GM12864 (cell line): ENCODE data around the gene ANKS1A.

Experiments used
- DNase-seq: peaks from one replicate; pipeline ENCODE4 v3.0.0-alpha.2; 2011; ENCODE audit warnings: low read depth
- H3K4me3 ChIP-seq: 2 replicates; pipeline ENCODE4 v1.5.1; 2011; ENCODE audit warnings: mild to moderate bottlenecking, low read depth, low read length, control low read depth
- TF ChIP-seq, protein P1 (sequence below): IDR thresholded peaks from 2 replicates; pipeline ENCODE4 v1.5.1; 2011; ENCODE audit warnings: low read depth, mild to moderate bottlenecking, moderate library complexity, low read length, control low read depth, inconsistent platforms; ENCODE audit errors: missing control alignments

ANKS1A gene

DNA sequence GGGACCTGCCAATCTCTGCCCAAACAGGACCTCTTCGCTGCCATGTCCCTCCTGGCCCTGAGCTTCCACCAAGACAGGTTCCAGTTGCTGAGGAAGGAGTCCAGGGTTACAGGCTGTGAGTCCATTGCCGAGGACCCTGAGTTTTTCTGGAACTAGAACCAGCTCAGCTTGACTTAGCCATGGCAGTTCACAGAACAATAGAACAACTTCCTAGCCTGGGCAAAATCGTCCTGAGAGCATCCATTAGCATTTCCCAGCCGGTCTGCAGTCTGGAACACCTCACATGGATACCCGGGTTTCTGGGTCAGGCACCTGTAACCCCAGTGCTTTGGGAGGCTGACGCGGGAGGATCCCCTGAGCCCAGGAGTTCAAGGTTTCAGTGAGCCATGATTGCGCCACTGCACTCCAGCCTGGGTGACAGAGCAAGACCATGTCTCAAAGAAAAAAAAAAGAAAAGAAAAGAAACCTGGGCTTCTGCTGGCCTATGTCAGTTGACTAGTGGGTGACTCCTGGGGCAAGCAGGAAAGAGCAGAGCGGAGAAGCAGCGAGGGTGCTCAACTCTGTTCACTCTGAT is 161.8 kb downstream of the ANKS1A start:
- TF ChIP-seq, protein P1, sequence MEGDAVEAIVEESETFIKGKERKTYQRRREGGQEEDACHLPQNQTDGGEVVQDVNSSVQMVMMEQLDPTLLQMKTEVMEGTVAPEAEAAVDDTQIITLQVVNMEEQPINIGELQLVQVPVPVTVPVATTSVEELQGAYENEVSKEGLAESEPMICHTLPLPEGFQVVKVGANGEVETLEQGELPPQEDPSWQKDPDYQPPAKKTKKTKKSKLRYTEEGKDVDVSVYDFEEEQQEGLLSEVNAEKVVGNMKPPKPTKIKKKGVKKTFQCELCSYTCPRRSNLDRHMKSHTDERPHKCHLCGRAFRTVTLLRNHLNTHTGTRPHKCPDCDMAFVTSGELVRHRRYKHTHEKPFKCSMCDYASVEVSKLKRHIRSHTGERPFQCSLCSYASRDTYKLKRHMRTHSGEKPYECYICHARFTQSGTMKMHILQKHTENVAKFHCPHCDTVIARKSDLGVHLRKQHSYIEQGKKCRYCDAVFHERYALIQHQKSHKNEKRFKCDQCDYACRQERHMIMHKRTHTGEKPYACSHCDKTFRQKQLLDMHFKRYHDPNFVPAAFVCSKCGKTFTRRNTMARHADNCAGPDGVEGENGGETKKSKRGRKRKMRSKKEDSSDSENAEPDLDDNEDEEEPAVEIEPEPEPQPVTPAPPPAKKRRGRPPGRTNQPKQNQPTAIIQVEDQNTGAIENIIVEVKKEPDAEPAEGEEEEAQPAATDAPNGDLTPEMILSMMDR: no peak
- DNase-seq: no peak
- H3K4me3 ChIP-seq: no peak overlapping the region

DNA sequence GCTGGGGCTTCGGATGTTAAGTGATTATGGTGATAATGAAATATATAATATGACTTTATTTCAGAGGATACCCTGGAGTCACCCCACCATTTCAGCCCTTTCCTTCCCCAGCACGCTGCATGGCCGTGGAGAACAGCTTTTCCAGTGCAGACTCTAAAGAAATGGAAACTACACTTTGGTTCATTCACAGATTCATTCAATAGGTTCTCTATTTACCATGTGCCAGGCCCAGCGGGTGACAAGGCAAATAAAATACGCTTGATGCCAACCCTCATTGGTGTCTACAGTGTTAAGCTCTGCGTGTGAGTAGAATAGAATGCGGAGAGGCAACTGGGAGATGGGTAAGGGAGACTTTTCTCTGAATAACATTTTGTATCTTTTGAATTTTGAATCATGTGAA is 162.3 kb downstream of the ANKS1A start:
- TF ChIP-seq, protein P1: no peak
- DNase-seq: no peak

DNA sequence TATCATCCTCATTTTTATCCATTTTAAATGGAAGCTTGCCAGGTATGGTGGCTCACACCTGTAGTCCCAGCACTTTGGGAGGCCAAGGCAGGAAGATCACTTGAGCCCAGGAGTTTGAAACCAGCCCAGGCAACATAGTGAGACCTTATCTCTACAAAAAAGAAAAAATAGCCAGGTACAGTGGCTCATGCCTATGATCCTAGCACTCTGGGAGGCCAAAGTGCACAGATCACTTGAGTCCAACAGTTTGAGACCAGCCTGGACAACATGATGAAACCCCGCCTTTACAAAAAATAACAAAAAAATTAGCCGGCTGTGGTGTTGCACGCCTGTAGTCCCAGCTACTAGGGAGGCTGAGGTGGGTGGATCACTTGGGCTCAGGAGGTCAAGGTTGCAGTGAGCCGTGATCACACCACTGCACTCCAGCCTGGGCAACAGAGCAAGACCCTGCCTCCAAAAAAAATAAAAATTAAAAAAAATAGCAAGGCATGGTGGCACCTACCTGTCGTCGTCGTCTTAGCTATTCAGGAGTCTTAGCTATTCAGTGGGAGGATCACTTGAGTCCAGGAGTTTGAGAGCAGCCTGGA is 163.0 kb downstream of the ANKS1A start:
- DNase-seq: no peak
- TF ChIP-seq, protein P1: no peak
- H3K4me3 ChIP-seq: no peak overlapping the region

More for the DNA sequence above, 162.3 kb downstream of the ANKS1A start:
- H3K4me3 ChIP-seq: no peak overlapping the region

DNA sequence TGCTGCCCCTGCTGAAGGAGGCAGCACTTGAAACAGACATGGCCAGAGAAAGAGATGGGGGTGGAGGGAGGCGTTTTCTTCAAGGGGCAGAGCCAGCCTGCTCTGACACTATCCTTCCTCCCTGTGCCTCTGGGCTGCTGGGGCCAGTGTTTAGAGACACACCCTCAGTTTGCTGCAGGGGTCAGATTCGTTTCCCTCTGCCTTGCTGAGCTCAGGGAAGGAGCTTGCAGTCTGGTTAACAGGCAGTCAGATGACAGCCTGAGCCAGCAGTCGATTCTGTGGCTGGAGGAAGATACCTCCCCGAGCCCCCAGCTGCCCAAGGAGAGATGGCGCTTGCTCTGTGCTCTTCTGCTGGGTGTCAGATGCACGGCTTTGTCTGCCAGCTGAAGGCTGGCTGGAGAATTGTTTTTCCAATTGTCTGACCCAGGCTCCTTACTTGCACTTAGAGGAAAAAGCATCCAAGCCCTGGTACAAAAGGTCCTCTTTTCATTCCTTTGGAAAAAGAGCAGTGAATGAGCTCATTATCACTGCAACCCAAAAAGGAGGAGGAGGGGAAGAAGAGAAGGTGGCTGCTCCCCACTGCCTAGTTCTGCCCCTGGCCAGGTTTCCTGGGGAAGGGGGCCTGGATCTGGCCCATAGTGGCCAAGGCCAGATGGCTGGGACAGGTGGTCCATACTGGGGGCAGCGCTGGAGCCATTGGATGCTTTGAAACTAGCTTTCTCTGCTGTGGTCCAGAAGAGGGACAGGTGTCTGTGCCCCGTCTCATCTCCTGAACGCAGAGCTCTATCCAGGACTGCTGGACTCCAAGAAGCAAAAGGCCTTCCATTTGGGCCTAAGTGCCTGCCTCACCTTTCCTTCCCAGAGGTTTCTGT is 163.9 kb downstream of the ANKS1A start:
- no peak overlapping the region for H3K4me3 ChIP-seq
- DNase-seq: no peak
- TF ChIP-seq, protein P1: no peak

DNA sequence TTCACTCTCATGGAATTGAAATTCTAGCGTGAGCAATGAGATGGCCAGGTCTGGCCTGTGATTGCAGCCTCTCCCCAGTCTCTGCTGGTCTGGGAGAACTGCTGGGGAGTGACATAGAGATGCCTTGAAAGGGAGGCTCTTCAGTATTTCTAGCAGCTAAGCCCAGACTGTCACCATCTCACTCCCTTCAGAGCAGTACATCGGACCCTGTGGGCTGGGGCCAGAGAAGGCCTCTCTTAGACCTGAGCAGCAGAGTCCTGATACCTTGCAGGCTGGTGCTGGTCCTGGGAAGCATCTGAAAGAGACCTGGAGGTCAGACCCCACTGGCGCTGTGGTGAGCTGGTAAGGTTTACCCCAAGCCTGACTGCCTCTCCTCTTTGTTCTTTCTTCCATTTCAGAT is 164.6 kb downstream of the ANKS1A start:
- no peak overlapping the region for H3K4me3 ChIP-seq
- TF ChIP-seq, protein P1: no peak
- DNase-seq: no peak

DNA sequence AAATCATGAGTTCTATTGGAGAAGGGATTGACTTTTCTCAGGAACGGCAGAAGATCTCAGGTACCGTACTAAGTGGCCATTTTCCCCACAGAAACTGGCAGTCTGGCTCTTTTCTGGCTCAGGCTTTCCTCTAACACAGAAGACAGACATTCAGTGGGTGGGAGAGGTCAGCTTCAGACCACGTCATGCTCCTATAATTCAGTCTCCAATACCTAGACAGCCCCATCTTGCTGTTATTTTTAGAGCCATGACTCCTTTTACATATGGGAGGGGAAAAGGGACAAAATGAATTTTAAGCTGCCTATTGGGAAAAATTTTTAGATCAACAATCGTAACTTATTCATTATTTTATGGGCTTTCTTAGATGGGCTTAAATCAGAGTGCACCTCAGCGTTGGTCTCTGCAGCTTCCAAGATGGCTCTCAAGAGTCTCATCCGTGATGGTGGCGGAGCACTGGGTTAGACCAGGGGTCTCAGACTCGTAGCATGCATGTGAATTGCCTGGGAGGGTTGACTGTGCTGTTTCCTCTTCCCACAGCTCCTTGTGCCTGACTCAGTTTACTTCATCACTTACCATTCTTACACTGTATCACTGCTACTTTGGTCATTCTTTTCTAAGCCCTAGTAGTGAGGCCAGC is 165.2 kb downstream of the ANKS1A start:
- no peak overlapping the region for H3K4me3 ChIP-seq
- no peak for DNase-seq
- TF ChIP-seq, protein P1: no peak
